GM23338 (cell line): ENCODE data around the gene HNF1B. TPM values are rescaled to one million over a fixed set of nuclear protein-coding genes. Genes with fewer than 3 reads are reported as not detected.

Experiments used
- ATAC-seq: fragments of 200-7000 bp; cut with Tn5 transposase; 3 replicates; pipeline ENCODE4 v1.9.1; 2020
- DNase-seq: peaks from one replicate; pipeline ENCODE4 v3.0.0-alpha.2; 2015; ENCODE audit warnings: low spot score
- H2AFZ ChIP-seq: fragments of 200-600 bp; sonication (generic); 2 replicates; pipeline ENCODE4 v1.8.0; 2016; ENCODE audit warnings: antibody characterized with exemption, mild to moderate bottlenecking, moderate library complexity
- H3F3A ChIP-seq: fragments of 200-600 bp; sonication (generic); replicated peaks from 2 replicates; pipeline ENCODE4 v1.8.0; 2017; ENCODE audit warnings: antibody characterized with exemption, mixed run types, low read depth
- H3K27ac ChIP-seq: fragments of 200-600 bp; sonication (generic); 2 replicates; pipeline ENCODE4 v1.6.1; 2016; ENCODE audit warnings: low read depth
- H3K27me3 ChIP-seq: fragments of 200-600 bp; sonication (generic); 2 replicates; pipeline ENCODE4 v1.8.0; 2016; ENCODE audit warnings: mild to moderate bottlenecking, mixed run types, moderate library complexity; ENCODE audit not compliant: insufficient read depth
- H3K36me3 ChIP-seq: fragments of 200-600 bp; sonication (generic); 2 replicates; pipeline ENCODE4 v1.8.0; 2016; ENCODE audit warnings: mild to moderate bottlenecking; ENCODE audit not compliant: insufficient read depth
- H3K4me1 ChIP-seq: fragments of 200-600 bp; sonication (generic); 2 replicates; pipeline ENCODE4 v1.8.0; 2016; ENCODE audit warnings: mild to moderate bottlenecking, moderate library complexity; ENCODE audit not compliant: insufficient read depth
- H3K4me2 ChIP-seq: fragments of 200-600 bp; sonication (generic); 2 replicates; pipeline ENCODE4 v1.7.1; 2017; ENCODE audit warnings: mixed run types
- H3K4me3 ChIP-seq: fragments of 200-600 bp; sonication (generic); 2 replicates; pipeline ENCODE4 v1.6.1; 2016; ENCODE audit warnings: mixed run types
- H3K79me2 ChIP-seq: fragments of 200-600 bp; sonication (generic); replicated peaks from 2 replicates; pipeline ENCODE4 v1.8.0; 2017; ENCODE audit warnings: mild to moderate bottlenecking; ENCODE audit not compliant: insufficient read depth
- H3K9me2 ChIP-seq: fragments of 200-600 bp; sonication (generic); 2 replicates; pipeline ENCODE4 v1.8.0; 2017; ENCODE audit not compliant: insufficient read depth
- H4K20me1 ChIP-seq: fragments of 200-600 bp; sonication (generic); replicated peaks from 2 replicates; pipeline ENCODE4 v1.8.0; 2017; ENCODE audit warnings: mild to moderate bottlenecking; ENCODE audit not compliant: insufficient read depth
- H3K27ac Mint-ChIP-seq: 2 replicates; pipeline ENCODE4 v1.8.0; 2020; ENCODE audit warnings: inconsistent platforms, mild to moderate bottlenecking, moderate library complexity, mixed read lengths
- H3K27me3 Mint-ChIP-seq: 3 replicates; pipeline ENCODE4 v1.8.0; 2022; ENCODE audit warnings: low read depth, mild to moderate bottlenecking, moderate library complexity, mixed read lengths, inconsistent platforms; ENCODE audit not compliant: insufficient read depth, poor library complexity
- H3K36me3 Mint-ChIP-seq: 3 replicates; pipeline ENCODE4 v1.8.0; 2021; ENCODE audit warnings: low read depth, mild to moderate bottlenecking, inconsistent platforms, moderate library complexity, mixed read lengths
- H3K4me1 Mint-ChIP-seq: 3 replicates; pipeline ENCODE4 v1.8.0; 2020; ENCODE audit warnings: mild to moderate bottlenecking, inconsistent platforms, mixed read lengths
- H3K4me3 Mint-ChIP-seq: 3 replicates; pipeline ENCODE4 v1.8.0; 2021; ENCODE audit warnings: moderate library complexity, mild to moderate bottlenecking, inconsistent platforms, mixed read lengths
- H3K9me3 Mint-ChIP-seq: 3 replicates; pipeline ENCODE4 v1.8.0; 2020; ENCODE audit warnings: moderate library complexity, mild to moderate bottlenecking, inconsistent platforms, mixed read lengths
- CREB1 ChIP-seq: fragments of 250-450 bp; sonication (Bioruptor Pico); IDR thresholded peaks from 2 replicates; pipeline ENCODE4 v1.5.0; 2020; ENCODE audit warnings: low read depth, mild to moderate bottlenecking, moderate library complexity
- CTCF ChIP-seq, 2 experiments: fragments of 200-600 bp in 1 of 2; sonication (generic) in 1 of 2; conservative IDR thresholded peaks; 2 replicates each; pipeline versions ENCODE4 v1.5.1 to v1.6.1; 2016 to 2017; ENCODE audit warnings: antibody characterized with exemption in 2 of 2, low read depth in 2 of 2, mild to moderate bottlenecking in 2 of 2, moderate library complexity in 1 of 2
- EZH2 ChIP-seq: fragments of 200-600 bp; sonication (generic); IDR thresholded peaks from one replicate; pipeline ENCODE4 v1.8.0; 2017; ENCODE audit warnings: antibody characterized with exemption, mild to moderate bottlenecking, low read depth; ENCODE audit not compliant: unreplicated experiment
- EZH2phosphoT487 ChIP-seq: fragments of 200-600 bp; sonication (generic); IDR thresholded peaks from one replicate; pipeline ENCODE4 v1.8.1; 2018; ENCODE audit warnings: antibody characterized with exemption; ENCODE audit not compliant: unreplicated experiment
- JUNB ChIP-seq: IDR thresholded peaks from one replicate; pipeline ENCODE4 v1.6.1; 2016; ENCODE audit warnings: antibody characterized with exemption; ENCODE audit not compliant: unreplicated experiment
- NANOG ChIP-seq: IDR thresholded peaks from 2 replicates; pipeline ENCODE4 v1.6.1; 2016; ENCODE audit warnings: antibody characterized with exemption, borderline replicate concordance
- POLR2AphosphoS5 ChIP-seq: IDR thresholded peaks from 2 replicates; pipeline ENCODE4 v1.6.1; 2016; ENCODE audit warnings: antibody characterized with exemption, low read depth
- STAT1 ChIP-seq: IDR thresholded peaks from one replicate; pipeline ENCODE4 v1.6.1; 2016; ENCODE audit warnings: antibody characterized with exemption; ENCODE audit not compliant: unreplicated experiment
- ZNF114 ChIP-seq: fragments of 250-450 bp; sonication (Bioruptor Pico); IDR thresholded peaks from 2 replicates; pipeline ENCODE4 v1.5.0; 2020; ENCODE audit warnings: mild to moderate bottlenecking, moderate library complexity
- ZNF331 ChIP-seq: fragments of 250-450 bp; sonication (Bioruptor Pico); IDR thresholded peaks from 2 replicates; pipeline ENCODE4 v1.5.0; 2020; ENCODE audit warnings: low read depth, mild to moderate bottlenecking, moderate library complexity
- polyA plus RNA-seq: library from polyadenylated mRNA; unstranded; fragments of >200 nt; fragmentation: Nextera tagmentation; extraction: Ambion mirVana; gene quantifications from 2 replicates; pipeline ENCODE4 v1.2.1, GENCODE V29; 2016
- total RNA-seq: library from RNA; depleted of rRNA; stranded (reverse); fragments of >200 nt; shearing (Covaris generic); gene quantifications from 2 replicates; pipeline ENCODE4 v1.2.3, GENCODE V29; 2014
- TF ChIP-seq, protein P1 (sequence below): IDR thresholded peaks from 2 replicates; pipeline ENCODE4 v1.6.1; 2016; ENCODE audit warnings: antibody characterized with exemption
- TF ChIP-seq, protein P2 (sequence below): IDR thresholded peaks from one replicate; pipeline ENCODE4 v1.6.1; 2018; ENCODE audit warnings: antibody characterized with exemption; ENCODE audit not compliant: unreplicated experiment

The HNF1B gene
- total and polyA plus RNA-seq, 2 experiments from 2014 or later = 0.07 to 0.19 TPM

DNA sequence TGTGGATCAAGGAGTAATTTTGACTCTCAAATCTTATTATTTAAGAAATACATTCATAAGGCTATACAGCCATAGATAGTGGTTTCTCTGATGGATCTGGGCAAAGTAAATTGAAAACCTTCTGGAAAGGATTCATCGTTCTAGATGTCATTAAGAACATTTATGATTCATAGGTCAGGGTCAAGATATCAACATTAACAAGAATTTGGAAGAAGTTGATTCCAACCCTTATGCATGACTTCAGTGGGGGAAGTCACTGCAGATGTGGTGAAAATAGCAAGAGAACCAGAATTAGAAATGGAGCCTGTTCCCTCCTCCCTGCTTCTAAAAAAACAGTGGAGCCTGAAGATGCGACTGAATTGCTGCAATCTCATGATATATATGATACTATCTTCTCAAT is 36.6 kb upstream of the HNF1B start:
- H3K27ac Mint-ChIP-seq = no peak overlapping the region
- no peak overlapping the region for H2AFZ ChIP-seq
- no peaks in the 10 kb centered on the region for H3F3A ChIP-seq
- no peaks in the 10 kb centered on the region for H3K36me3 ChIP-seq
- no peak overlapping the region for H3K4me2 ChIP-seq
- no peaks in the 10 kb centered on the region for H3K27me3 ChIP-seq
- H3K27ac ChIP-seq = no peak overlapping the region
- H3K4me1 Mint-ChIP-seq = no peaks in the 10 kb centered on the region
- H3K9me2 ChIP-seq = no peaks in the 10 kb centered on the region
- no peaks in the 10 kb centered on the region; the same call in 2 of the 3 replicates for H3K9me3 Mint-ChIP-seq
- H3K4me3 Mint-ChIP-seq = no peak overlapping the region
- DNase-seq (no peak), ATAC-seq (no peak)
- no peak overlapping the region for H3K4me3 ChIP-seq
- no peaks in the 10 kb centered on the region for H3K79me2 ChIP-seq
- no peaks in the 10 kb centered on the region for H4K20me1 ChIP-seq
- TF ChIP-seq POLR2AphosphoS5 (no peak), ZNF114 (CRISPR knock-in tag) (no peak), STAT1 (no peak), CREB1 (no peak), NANOG (no peak), CTCF (conservative IDR thresholded peaks at IDR 0.05; ENCODE audit: low read depth in 2 of 2) (no peak), ZNF331 (no peak), EZH2phosphoT487 (no peak)
- TF ChIP-seq, protein P1, sequence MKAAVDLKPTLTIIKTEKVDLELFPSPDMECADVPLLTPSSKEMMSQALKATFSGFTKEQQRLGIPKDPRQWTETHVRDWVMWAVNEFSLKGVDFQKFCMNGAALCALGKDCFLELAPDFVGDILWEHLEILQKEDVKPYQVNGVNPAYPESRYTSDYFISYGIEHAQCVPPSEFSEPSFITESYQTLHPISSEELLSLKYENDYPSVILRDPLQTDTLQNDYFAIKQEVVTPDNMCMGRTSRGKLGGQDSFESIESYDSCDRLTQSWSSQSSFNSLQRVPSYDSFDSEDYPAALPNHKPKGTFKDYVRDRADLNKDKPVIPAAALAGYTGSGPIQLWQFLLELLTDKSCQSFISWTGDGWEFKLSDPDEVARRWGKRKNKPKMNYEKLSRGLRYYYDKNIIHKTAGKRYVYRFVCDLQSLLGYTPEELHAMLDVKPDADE = no peak
- no peaks in the 10 kb centered on the region for H3K4me1 ChIP-seq
- H3K27me3 Mint-ChIP-seq = peaks cover under 1% of the 10 kb centered on the region
- H3K36me3 Mint-ChIP-seq = no peaks in the 10 kb centered on the region

- DNase-seq (no peak), ATAC-seq (no peak)
- no peaks in the 10 kb centered on the region for H3K4me1 Mint-ChIP-seq
- Histone ChIP-seq H3K79me2 (no peaks in the 10 kb centered on the region), H4K20me1 (no peaks in the 10 kb centered on the region), H3K4me2 (no peak overlapping the region), H3K27ac (no peak overlapping the region), H3K4me1 (no peaks in the 10 kb centered on the region), H2AFZ (no peak overlapping the region), H3K9me2 (no peaks in the 10 kb centered on the region), H3K4me3 (no peak overlapping the region), H3K27me3 (no peaks in the 10 kb centered on the region), H3F3A (no peaks in the 10 kb centered on the region), H3K36me3 (no peaks in the 10 kb centered on the region)
- H3K27me3 Mint-ChIP-seq = no peaks in the 10 kb centered on the region
- no peak overlapping the region for H3K4me3 Mint-ChIP-seq
- H3K27ac Mint-ChIP-seq = no peak overlapping the region
- H3K9me3 Mint-ChIP-seq = no peaks in the 10 kb centered on the region
- H3K36me3 Mint-ChIP-seq = no peaks in the 10 kb centered on the region
- TF ChIP-seq EZH2 (no peak), EZH2phosphoT487 (no peak), CTCF (conservative IDR thresholded peaks at IDR 0.05; ENCODE audit: low read depth in 2 of 2) (no peak), NANOG (no peak), STAT1 (no peak), JUNB (no peak)
- TF ChIP-seq, protein P2, sequence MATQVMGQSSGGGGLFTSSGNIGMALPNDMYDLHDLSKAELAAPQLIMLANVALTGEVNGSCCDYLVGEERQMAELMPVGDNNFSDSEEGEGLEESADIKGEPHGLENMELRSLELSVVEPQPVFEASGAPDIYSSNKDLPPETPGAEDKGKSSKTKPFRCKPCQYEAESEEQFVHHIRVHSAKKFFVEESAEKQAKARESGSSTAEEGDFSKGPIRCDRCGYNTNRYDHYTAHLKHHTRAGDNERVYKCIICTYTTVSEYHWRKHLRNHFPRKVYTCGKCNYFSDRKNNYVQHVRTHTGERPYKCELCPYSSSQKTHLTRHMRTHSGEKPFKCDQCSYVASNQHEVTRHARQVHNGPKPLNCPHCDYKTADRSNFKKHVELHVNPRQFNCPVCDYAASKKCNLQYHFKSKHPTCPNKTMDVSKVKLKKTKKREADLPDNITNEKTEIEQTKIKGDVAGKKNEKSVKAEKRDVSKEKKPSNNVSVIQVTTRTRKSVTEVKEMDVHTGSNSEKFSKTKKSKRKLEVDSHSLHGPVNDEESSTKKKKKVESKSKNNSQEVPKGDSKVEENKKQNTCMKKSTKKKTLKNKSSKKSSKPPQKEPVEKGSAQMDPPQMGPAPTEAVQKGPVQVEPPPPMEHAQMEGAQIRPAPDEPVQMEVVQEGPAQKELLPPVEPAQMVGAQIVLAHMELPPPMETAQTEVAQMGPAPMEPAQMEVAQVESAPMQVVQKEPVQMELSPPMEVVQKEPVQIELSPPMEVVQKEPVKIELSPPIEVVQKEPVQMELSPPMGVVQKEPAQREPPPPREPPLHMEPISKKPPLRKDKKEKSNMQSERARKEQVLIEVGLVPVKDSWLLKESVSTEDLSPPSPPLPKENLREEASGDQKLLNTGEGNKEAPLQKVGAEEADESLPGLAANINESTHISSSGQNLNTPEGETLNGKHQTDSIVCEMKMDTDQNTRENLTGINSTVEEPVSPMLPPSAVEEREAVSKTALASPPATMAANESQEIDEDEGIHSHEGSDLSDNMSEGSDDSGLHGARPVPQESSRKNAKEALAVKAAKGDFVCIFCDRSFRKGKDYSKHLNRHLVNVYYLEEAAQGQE = no peak
Measured at GRCh38 chr17:37779554-37779953, 34.7 kb upstream of the HNF1B start.
